ENCODE measurements around the gene LMX1A.

The LMX1A gene

DNA sequence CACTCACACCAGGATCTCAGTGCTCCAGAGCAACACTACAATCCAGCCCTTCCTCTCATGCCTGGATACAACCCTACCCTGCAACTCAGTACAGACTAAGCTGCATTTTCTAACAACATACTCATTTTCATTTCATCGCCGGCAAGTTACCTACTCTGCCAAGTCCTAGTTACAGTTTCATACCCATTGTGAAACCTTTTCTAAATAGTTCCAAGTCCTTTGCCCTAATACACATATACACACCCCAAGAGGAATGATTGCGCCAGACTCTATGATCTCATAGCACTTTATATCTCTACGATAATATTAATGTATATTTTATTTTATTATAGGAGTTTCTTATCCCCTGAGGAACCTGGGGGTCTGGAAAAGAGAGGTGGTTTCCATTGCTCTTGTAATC is 122.4 kb downstream of the LMX1A start:
- Histone ChIP-seq H3K27ac (ENCODE audit: low read depth, low read length) (no peak overlapping the region), H3K4me3 (ENCODE audit: low read depth, low read length) (no peak overlapping the region), H3K4me1 (ENCODE audit: control insufficient read depth, insufficient read depth, low read length) (peaks cover 10% of the 10 kb centered on the region; the same call in 1 of the 2 replicates), H3K27me3 (ENCODE audit: control insufficient read depth, insufficient read depth, low read length) (peaks cover 84% of the 10 kb centered on the region), H3K9ac (ENCODE audit: low read length) (no peak overlapping the region), H3K9me3 (ENCODE audit: control insufficient read depth, insufficient read depth, low read depth, low read length) (no peaks in the 10 kb centered on the region), H3K36me3 (ENCODE audit: control insufficient read depth, insufficient read depth, low read length) (no peaks in the 10 kb centered on the region)

DNA sequence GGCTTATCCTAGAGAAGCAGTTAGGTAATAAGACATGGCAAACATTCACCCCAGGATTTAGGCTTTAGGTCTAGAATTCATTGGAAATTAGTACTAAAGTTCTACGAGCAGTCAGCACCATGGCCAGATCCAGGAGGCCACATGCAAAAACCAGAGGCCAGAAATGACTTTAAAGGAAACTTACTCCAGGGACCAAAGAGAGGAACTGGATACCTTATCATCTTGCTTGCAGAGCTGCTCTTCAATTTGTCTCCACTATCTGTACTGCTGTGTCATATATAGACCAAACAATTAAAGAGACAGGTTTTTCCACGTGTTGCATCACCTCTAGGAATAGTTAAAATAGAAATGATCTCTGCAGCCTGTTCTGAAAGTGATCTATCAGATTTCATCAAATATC is 127.8 kb downstream of the LMX1A start:
- H3K9me3 ChIP-seq (ENCODE audit: control insufficient read depth, insufficient read depth, low read depth, low read length), result no peaks in the 10 kb centered on the region
- H3K9ac ChIP-seq (ENCODE audit: low read length), result no peak overlapping the region
- H3K27me3 ChIP-seq (ENCODE audit: control insufficient read depth, insufficient read depth, low read length), result peaks cover 31% of the 10 kb centered on the region
- H3K36me3 ChIP-seq (ENCODE audit: control insufficient read depth, insufficient read depth, low read length), result no peaks in the 10 kb centered on the region
- no peak overlapping the region for H3K27ac ChIP-seq (ENCODE audit: low read depth, low read length)
- H3K4me3 ChIP-seq (ENCODE audit: low read depth, low read length), result no peak overlapping the region
- H3K4me1 ChIP-seq (ENCODE audit: control insufficient read depth, insufficient read depth, low read length), result peaks cover 4% of the 10 kb centered on the region; the same call in 1 of the 2 replicates

- H3K9me3 ChIP-seq (ENCODE audit: control insufficient read depth, insufficient read depth, low read depth, low read length), result no peaks in the 10 kb centered on the region
Measured at GRCh38 chr1:165228111-165228655, 128.3 kb downstream of the LMX1A start.

DNA sequence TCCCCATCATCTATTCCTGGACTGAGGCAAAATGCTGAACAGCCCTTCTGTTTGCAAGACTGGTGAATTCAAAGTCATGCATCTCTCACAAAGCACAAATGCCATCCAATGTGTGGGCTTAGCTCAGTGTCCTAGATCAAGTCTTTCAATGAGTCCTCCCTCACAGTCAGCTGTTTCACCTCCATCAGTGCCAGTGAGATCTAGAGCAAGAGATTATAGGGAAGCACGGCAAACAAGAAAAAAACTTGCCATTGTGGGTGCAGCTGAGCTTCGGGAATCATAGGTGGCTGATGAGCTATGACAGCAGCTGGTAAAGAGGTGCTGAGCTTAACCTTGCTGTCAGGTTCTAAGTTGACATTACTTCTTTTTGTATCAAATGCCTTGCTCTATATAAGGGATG is 130.2 kb downstream of the LMX1A start:
- H3K36me3 ChIP-seq (ENCODE audit: control insufficient read depth, insufficient read depth, low read length), result no peaks in the 10 kb centered on the region
- peaks cover 7% of the 10 kb centered on the region; the same call in 1 of the 2 replicates for H3K4me1 ChIP-seq (ENCODE audit: control insufficient read depth, insufficient read depth, low read length)
- H3K27ac ChIP-seq (ENCODE audit: low read depth, low read length), result no peak overlapping the region
- H3K27me3 ChIP-seq (ENCODE audit: control insufficient read depth, insufficient read depth, low read length), result peaks cover 9% of the 10 kb centered on the region; the same call in 1 of the 2 replicates
- no peaks in the 10 kb centered on the region for H3K9me3 ChIP-seq (ENCODE audit: control insufficient read depth, insufficient read depth, low read depth, low read length)
- H3K9ac ChIP-seq (ENCODE audit: low read length), result no peak overlapping the region
- H3K4me3 ChIP-seq (ENCODE audit: low read depth, low read length), result no peak overlapping the region

More at GRCh38 chr1:165228111-165228655, 128.3 kb downstream of the LMX1A start:
- Histone ChIP-seq H3K4me1 (ENCODE audit: control insufficient read depth, insufficient read depth, low read length) (peaks cover 4% of the 10 kb centered on the region; the same call in 1 of the 2 replicates), H3K36me3 (ENCODE audit: control insufficient read depth, insufficient read depth, low read length) (no peaks in the 10 kb centered on the region), H3K27me3 (ENCODE audit: control insufficient read depth, insufficient read depth, low read length) (peaks cover 26% of the 10 kb centered on the region), H3K27ac (ENCODE audit: low read depth, low read length) (no peak overlapping the region), H3K9ac (ENCODE audit: low read length) (no peak overlapping the region), H3K4me3 (ENCODE audit: low read depth, low read length) (no peak overlapping the region)

GRCh38 chr1:165225650-165226049 is 130.9 kb downstream of the LMX1A start:
- H3K36me3 ChIP-seq (ENCODE audit: control insufficient read depth, insufficient read depth, low read length), result no peaks in the 10 kb centered on the region
- H3K27ac ChIP-seq (ENCODE audit: low read depth, low read length), result no peak overlapping the region
- no peak overlapping the region for H3K4me3 ChIP-seq (ENCODE audit: low read depth, low read length)
- H3K4me1 ChIP-seq (ENCODE audit: control insufficient read depth, insufficient read depth, low read length), result peaks cover 7% of the 10 kb centered on the region; the same call in 1 of the 2 replicates
- peaks cover 6% of the 10 kb centered on the region; the same call in 1 of the 2 replicates for H3K27me3 ChIP-seq (ENCODE audit: control insufficient read depth, insufficient read depth, low read length)
- no peak overlapping the region for H3K9ac ChIP-seq (ENCODE audit: low read length)
- H3K9me3 ChIP-seq (ENCODE audit: control insufficient read depth, insufficient read depth, low read depth, low read length), result no peaks in the 10 kb centered on the region

DNA sequence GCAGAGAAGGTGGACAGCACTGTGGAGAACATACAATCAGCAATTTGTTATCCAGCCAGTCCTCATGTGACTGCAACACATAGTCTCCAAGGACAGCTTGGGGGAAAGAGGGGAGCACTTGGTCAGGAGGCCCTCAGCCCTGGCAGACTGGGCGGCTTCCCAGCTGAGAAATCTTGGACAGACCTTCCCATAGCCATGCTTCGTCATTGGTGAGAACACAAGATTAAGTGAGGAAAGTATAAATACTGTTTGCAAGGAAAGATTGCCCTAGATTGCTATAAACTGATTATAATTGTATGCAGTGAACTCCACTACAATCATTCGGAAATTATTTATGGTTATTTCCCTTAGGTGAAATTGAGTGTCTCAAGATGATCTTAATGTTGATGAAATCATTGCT is 131.5 kb downstream of the LMX1A start:
- H3K4me3 ChIP-seq (ENCODE audit: low read depth, low read length), result no peak overlapping the region
- peaks cover 7% of the 10 kb centered on the region; the same call in 1 of the 2 replicates for H3K4me1 ChIP-seq (ENCODE audit: control insufficient read depth, insufficient read depth, low read length)
- no peaks in the 10 kb centered on the region for H3K36me3 ChIP-seq (ENCODE audit: control insufficient read depth, insufficient read depth, low read length)
- no peak overlapping the region for H3K27ac ChIP-seq (ENCODE audit: low read depth, low read length)
- H3K9ac ChIP-seq (ENCODE audit: low read length), result no peak overlapping the region
- H3K27me3 ChIP-seq (ENCODE audit: control insufficient read depth, insufficient read depth, low read length), result peaks cover 2% of the 10 kb centered on the region; the same call in 1 of the 2 replicates
- H3K9me3 ChIP-seq (ENCODE audit: control insufficient read depth, insufficient read depth, low read depth, low read length), result no peaks in the 10 kb centered on the region

DNA sequence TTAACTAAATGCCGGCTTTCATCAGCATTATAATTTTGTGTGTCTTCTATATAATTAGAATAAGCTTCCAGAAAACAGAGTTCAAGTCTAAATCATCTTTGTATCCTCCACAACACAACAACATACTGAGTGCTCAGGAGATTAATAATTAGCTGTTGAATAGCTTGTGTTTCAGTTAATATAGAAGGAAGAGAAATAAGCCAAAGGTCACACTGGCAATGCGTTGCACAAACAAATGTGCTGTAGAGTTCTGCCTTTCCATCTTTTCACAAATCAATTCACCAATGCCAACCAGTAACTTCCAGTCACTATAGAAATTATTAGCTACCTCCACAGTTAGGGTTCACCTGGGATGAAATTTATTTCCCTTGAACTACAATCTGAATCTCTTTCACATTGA is 132.0 kb downstream of the LMX1A start:
- no peak overlapping the region for H3K27ac ChIP-seq (ENCODE audit: low read depth, low read length)
- H3K4me3 ChIP-seq (ENCODE audit: low read depth, low read length), result no peak overlapping the region
- peaks cover 7% of the 10 kb centered on the region; the same call in 1 of the 2 replicates for H3K4me1 ChIP-seq (ENCODE audit: control insufficient read depth, insufficient read depth, low read length)
- no peak overlapping the region for H3K9ac ChIP-seq (ENCODE audit: low read length)
- H3K27me3 ChIP-seq (ENCODE audit: control insufficient read depth, insufficient read depth, low read length), result peaks cover 2% of the 10 kb centered on the region; the same call in 1 of the 2 replicates
- H3K9me3 ChIP-seq (ENCODE audit: control insufficient read depth, insufficient read depth, low read depth, low read length), result no peaks in the 10 kb centered on the region
- H3K36me3 ChIP-seq (ENCODE audit: control insufficient read depth, insufficient read depth, low read length), result no peaks in the 10 kb centered on the region

DNA sequence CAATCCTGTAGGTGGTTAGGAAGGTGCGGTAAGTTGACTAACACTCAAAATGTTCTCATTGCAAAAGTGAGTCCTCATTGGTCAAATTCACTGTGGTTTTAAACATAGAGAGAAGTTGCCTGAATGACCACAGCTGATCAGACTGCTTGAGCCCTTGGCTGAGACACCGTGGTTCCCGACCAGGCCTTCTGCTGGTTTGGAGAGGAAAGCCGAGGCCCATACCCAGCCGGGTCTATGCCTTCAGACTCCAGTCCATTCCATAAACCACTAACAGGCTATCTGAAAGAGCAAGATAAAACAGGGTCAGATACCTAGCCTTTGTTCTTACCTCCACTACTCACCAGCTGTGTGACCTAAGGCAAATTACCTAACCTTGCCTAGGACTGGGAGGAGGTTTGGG is 133.9 kb downstream of the LMX1A start:
- Histone ChIP-seq H3K4me1 (ENCODE audit: control insufficient read depth, insufficient read depth, low read length) (0 out of 2 replicates have a peak, but pooled peaks cover 3% of the 10 kb centered on the region), H3K9me3 (ENCODE audit: control insufficient read depth, insufficient read depth, low read depth, low read length) (no peaks in the 10 kb centered on the region), H3K27ac (ENCODE audit: low read depth, low read length) (no peak overlapping the region), H3K9ac (ENCODE audit: low read length) (no peak overlapping the region), H3K4me3 (ENCODE audit: low read depth, low read length) (no peak overlapping the region), H3K27me3 (ENCODE audit: control insufficient read depth, insufficient read depth, low read length) (peaks cover 2% of the 10 kb centered on the region; the same call in 1 of the 2 replicates), H3K36me3 (ENCODE audit: control insufficient read depth, insufficient read depth, low read length) (no peaks in the 10 kb centered on the region)

DNA sequence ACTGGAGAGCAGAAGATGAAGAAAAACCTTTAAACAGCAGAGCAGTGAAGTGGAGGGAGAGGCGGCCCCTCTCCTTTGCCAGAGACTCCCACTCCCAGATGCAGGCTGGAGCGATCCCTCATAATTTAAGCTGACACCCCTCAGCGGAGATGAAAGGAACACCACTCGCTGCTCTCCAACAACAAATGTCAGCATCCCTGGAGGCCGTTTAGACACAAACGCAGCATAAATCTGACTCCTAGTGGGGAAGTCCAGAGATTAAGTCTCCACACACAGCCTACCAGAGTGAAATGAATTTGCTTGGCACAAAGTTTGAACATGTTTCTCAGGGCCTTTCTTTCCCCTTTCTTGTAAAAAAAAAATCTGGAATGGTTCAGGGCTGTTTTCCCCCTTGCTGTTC is 137.8 kb downstream of the LMX1A start:
- H3K27ac ChIP-seq (ENCODE audit: low read depth, low read length), result no peak overlapping the region
- H3K27me3 ChIP-seq (ENCODE audit: control insufficient read depth, insufficient read depth, low read length), result no peaks in the 10 kb centered on the region
- H3K4me3 ChIP-seq (ENCODE audit: low read depth, low read length), result no peak overlapping the region
- no peak overlapping the region for H3K9ac ChIP-seq (ENCODE audit: low read length)
- H3K36me3 ChIP-seq (ENCODE audit: control insufficient read depth, insufficient read depth, low read length), result no peaks in the 10 kb centered on the region
- peaks cover 11% of the 10 kb centered on the region; the same call in 1 of the 2 replicates for H3K4me1 ChIP-seq (ENCODE audit: control insufficient read depth, insufficient read depth, low read length)
- H3K9me3 ChIP-seq (ENCODE audit: control insufficient read depth, insufficient read depth, low read depth, low read length), result no peaks in the 10 kb centered on the region

DNA sequence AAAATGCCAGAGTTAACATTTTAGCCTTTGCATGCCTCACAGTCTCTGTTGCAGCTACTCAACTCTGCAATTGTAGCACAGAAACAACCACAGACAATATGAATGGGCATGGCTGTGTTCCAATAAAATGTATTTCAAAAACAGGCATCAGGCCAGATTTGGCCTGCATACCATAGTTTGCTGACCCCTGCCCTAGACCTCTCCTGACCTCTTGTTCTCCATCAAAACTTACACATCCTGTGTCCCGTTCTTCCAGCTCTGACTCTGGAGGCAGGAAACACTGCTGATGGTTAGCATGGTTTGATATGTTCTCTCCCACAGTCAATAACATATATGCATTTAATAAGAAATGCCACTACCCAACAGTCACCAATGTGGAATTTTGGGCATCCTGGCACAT is 138.6 kb downstream of the LMX1A start:
- no peak overlapping the region for H3K27ac ChIP-seq (ENCODE audit: low read depth, low read length)
- no peaks in the 10 kb centered on the region for H3K36me3 ChIP-seq (ENCODE audit: control insufficient read depth, insufficient read depth, low read length)
- no peak overlapping the region for H3K9ac ChIP-seq (ENCODE audit: low read length)
- H3K27me3 ChIP-seq (ENCODE audit: control insufficient read depth, insufficient read depth, low read length), result no peaks in the 10 kb centered on the region
- H3K9me3 ChIP-seq (ENCODE audit: control insufficient read depth, insufficient read depth, low read depth, low read length), result no peaks in the 10 kb centered on the region
- H3K4me3 ChIP-seq (ENCODE audit: low read depth, low read length), result no peak overlapping the region
- peaks cover 11% of the 10 kb centered on the region; the same call in 1 of the 2 replicates for H3K4me1 ChIP-seq (ENCODE audit: control insufficient read depth, insufficient read depth, low read length)

GRCh38 chr1:165216254-165216653 is 140.3 kb downstream of the LMX1A start:
- no peaks in the 10 kb centered on the region for H3K9me3 ChIP-seq (ENCODE audit: control insufficient read depth, insufficient read depth, low read depth, low read length)
- H3K27ac ChIP-seq (ENCODE audit: low read depth, low read length), result no peak overlapping the region
- H3K27me3 ChIP-seq (ENCODE audit: control insufficient read depth, insufficient read depth, low read length), result no peaks in the 10 kb centered on the region
- peaks cover 8% of the 10 kb centered on the region; the same call in 1 of the 2 replicates for H3K4me1 ChIP-seq (ENCODE audit: control insufficient read depth, insufficient read depth, low read length)
- H3K4me3 ChIP-seq (ENCODE audit: low read depth, low read length), result no peak overlapping the region
- no peaks in the 10 kb centered on the region for H3K36me3 ChIP-seq (ENCODE audit: control insufficient read depth, insufficient read depth, low read length)
- no peak overlapping the region for H3K9ac ChIP-seq (ENCODE audit: low read length)

All from HUES6 (cell line).